ENCODE data around the gene CTRB1. TPM values are rescaled to one million over a fixed set of nuclear protein-coding genes. Genes with fewer than 3 reads are reported as not detected.

Gene CTRB1
- total and polyA plus RNA-seq, 2 of the 13 experiments (the other 11 are each of a cell fraction or from before 2014, with no cell fraction given) = not detected

GRCh38 chr16:75243667-75244224 is 25.0 kb downstream of the CTRB1 start (continued):
- no peak for TF ChIP-seq KLF9 (CRISPR knock-in tag; IDR thresholded peaks at IDR 0.05; ENCODE audit: low read depth)
- no peak for TF ChIP-seq STAG1 (CRISPR knock-in tag; IDR thresholded peaks at IDR 0.05)
- TF ChIP-seq RFX3 (CRISPR knock-in tag; IDR thresholded peaks at IDR 0.05) = no peak
- TF ChIP-seq KAT7 (CRISPR knock-in tag; IDR thresholded peaks at IDR 0.05; ENCODE audit: borderline replicate concordance) = no peak
- TF ChIP-seq PHF5A (CRISPR knock-in tag; IDR thresholded peaks at IDR 0.05; ENCODE audit: low read depth, unreplicated experiment) = no peak
- no peak for TF ChIP-seq ZNF609 (CRISPR knock-in tag; IDR thresholded peaks at IDR 0.05; ENCODE audit: borderline replicate concordance)
- no peak for TF ChIP-seq ZNF878 (CRISPR knock-in tag; IDR thresholded peaks at IDR 0.05)
- peak; percentile 84; the same call in 1 of the 2 replicates for TF ChIP-seq ZNF567 (CRISPR knock-in tag; IDR thresholded peaks at IDR 0.05; ENCODE audit: borderline replicate concordance)
- no peak for TF ChIP-seq ZNF292 (CRISPR knock-in tag; IDR thresholded peaks at IDR 0.05; ENCODE audit: borderline replicate concordance, low read depth)
- peak; percentile 41; the same call in 1 of the 2 replicates for TF ChIP-seq NRL (CRISPR knock-in tag; IDR thresholded peaks at IDR 0.05; ENCODE audit: borderline replicate concordance)
- TF ChIP-seq TRIM22 (IDR thresholded peaks at IDR 0.05) = no peak
- peak; percentile 18 for TF ChIP-seq U2AF1 (optimal IDR thresholded peaks at IDR 0.05; ENCODE audit: low read depth, low read length)
- no peak for TF ChIP-seq ATF7-NPFF (CRISPR knock-in tag; IDR thresholded peaks at IDR 0.05; ENCODE audit: low read depth)
- TF ChIP-seq ZNF569 (CRISPR knock-in tag; IDR thresholded peaks at IDR 0.05; ENCODE audit: borderline replicate concordance) = no peak
